Measurements from ENCODE around the gene CATSPERE.

DNA sequence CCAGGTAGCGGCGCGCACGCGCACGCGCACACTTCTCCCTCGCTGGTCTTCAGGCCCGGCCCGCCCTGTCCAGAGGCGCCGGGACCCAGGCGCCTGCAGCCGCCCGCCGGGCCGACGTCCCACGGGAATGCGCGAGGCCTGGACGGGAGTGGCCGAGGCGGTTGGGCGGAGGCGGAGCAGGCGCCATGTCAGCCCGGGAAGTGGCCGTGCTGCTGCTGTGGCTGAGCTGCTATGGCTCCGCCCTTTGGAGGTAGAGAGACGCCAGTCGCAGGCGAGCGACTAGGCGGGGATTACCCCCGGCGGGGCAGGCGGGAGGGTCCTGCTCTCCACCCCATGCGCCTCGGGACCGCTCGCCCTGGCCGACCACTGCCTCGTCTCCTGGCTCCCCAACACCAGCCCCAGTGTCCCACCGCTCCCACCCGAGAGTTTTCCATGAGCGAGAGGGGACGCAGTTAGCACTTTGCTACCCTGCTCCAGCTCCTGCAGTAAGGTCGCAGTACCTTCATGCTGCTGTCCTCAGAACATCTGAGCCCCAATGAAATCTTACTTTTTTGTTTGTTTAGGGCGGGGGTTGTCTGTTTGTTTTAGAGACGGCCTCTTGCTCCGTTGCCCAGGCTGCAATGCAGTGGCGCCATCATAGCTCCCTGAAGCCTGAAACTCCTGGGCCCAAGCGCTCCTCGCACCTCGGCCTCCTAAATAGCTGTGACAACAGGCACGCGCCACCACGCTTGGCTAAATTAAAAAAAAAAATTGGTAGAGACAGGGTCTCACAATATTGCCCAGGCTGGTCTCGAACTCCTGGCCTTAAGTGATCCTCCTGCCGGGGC, at the start of gene CATSPERE:
- TF ChIP-seq, protein P1, sequence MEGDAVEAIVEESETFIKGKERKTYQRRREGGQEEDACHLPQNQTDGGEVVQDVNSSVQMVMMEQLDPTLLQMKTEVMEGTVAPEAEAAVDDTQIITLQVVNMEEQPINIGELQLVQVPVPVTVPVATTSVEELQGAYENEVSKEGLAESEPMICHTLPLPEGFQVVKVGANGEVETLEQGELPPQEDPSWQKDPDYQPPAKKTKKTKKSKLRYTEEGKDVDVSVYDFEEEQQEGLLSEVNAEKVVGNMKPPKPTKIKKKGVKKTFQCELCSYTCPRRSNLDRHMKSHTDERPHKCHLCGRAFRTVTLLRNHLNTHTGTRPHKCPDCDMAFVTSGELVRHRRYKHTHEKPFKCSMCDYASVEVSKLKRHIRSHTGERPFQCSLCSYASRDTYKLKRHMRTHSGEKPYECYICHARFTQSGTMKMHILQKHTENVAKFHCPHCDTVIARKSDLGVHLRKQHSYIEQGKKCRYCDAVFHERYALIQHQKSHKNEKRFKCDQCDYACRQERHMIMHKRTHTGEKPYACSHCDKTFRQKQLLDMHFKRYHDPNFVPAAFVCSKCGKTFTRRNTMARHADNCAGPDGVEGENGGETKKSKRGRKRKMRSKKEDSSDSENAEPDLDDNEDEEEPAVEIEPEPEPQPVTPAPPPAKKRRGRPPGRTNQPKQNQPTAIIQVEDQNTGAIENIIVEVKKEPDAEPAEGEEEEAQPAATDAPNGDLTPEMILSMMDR (IDR thresholded peaks at IDR 0.05), result peak in 2 of 6 experiments; percentile 4 to 14
- TF ChIP-seq POLR2A (IDR thresholded peaks at IDR 0.05), result peak; percentile 38 to 95
